HG03521 (cell line): ENCODE data around the gene CHST13.
"Not testable (repeated sequence)": the region's sequence is repeated elsewhere in the genome, so short reads cannot be mapped to it uniquely, and the experiment has no call there.

Experiments
- ATAC-seq: cut with Tn5 transposase; IDR thresholded peaks from one replicate; pipeline ENCODE4 v1.9.1; 2021; ENCODE audit warnings: mild to moderate bottlenecking, moderate library complexity; ENCODE audit not compliant: unreplicated experiment

CHST13 gene

DNA sequence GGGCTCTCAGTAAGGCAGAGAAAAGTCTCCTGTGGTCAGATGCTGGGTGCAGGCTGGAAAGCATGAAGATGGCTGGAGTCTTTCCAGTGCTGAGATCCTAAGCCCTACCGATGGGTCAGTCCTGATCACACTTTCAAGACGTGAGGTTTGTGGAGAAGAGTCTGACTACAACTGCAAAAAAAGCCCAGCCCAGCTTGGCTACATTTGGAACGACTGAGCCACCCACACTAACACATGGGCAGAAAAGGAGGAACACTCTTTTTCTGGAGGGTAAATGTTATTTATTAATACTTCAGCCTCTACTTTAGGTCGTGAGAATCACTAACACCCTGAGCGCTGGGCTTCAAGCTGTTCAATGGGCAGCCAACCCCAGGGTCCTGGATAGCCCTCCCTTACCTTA, 56.8 kb downstream of the CHST13 start:
- ATAC-seq, result no peak

GRCh38 chr3:126581569-126581968, 57.6 kb downstream of the CHST13 start:
- ATAC-seq, result no peak

DNA sequence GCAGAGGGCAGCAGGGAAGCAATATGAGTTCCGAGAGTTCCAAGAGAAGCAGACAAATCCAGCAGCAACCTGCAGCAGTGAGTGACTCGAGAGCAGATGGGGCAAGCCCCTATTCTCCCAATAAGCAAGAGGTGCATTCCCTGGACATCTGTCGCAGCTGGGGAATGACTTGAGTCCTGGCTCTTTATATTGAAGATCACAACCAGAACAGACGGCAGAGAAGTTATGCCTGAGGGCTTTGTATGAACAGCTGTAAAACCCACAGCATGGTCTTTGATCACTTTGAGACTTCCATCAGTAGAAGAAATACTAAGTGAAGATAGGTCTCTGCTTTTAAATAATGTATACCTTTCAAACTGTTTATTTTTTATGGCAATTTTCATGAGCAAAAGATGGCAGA, 58.4 kb downstream of the CHST13 start:
- no peak for ATAC-seq

- ATAC-seq, result not testable (repeated sequence)
These were observed 67.6 kb downstream of the CHST13 start for GRCh38 chr3:126591515-126591914.
